GM06990 (cell line): Measurements from ENCODE around the gene CD55.

Source experiments
- DNase-seq: peaks from one replicate; pipeline ENCODE4 v3.0.0-alpha.2; 2011; ENCODE audit not compliant: insufficient read length; ENCODE audit errors: extremely low read depth
- H3K27me3 ChIP-seq: replicated peaks from 2 replicates; pipeline ENCODE4 v1.6.0; 2011; ENCODE audit warnings: low read length; ENCODE audit not compliant: control insufficient read depth, insufficient read depth
- H3K36me3 ChIP-seq: 2 replicates; pipeline ENCODE4 v1.5.1; 2011; ENCODE audit warnings: low read length; ENCODE audit not compliant: control insufficient read depth, insufficient read depth
- H3K4me3 ChIP-seq: replicated peaks from 2 replicates; pipeline ENCODE4 v1.5.1; 2011; ENCODE audit warnings: low read depth, mild to moderate bottlenecking, control low read depth, low read length
- CTCF ChIP-seq: IDR thresholded peaks from 2 replicates; pipeline ENCODE4 v1.5.1; 2011; ENCODE audit warnings: low read length, control low read depth, mild to moderate bottlenecking, inconsistent platforms; ENCODE audit not compliant: insufficient read depth, poor library complexity, severe bottlenecking

The CD55 gene

GRCh38 chr1:207280706-207281105 lies 40.8 kb upstream of the CD55 start:
- H3K27me3 ChIP-seq: no peaks in the 10 kb centered on the region
- no peak for TF ChIP-seq CTCF
- no peak for DNase-seq
- no peaks in the 10 kb centered on the region for H3K36me3 ChIP-seq
- H3K4me3 ChIP-seq: no peak overlapping the region

DNA sequence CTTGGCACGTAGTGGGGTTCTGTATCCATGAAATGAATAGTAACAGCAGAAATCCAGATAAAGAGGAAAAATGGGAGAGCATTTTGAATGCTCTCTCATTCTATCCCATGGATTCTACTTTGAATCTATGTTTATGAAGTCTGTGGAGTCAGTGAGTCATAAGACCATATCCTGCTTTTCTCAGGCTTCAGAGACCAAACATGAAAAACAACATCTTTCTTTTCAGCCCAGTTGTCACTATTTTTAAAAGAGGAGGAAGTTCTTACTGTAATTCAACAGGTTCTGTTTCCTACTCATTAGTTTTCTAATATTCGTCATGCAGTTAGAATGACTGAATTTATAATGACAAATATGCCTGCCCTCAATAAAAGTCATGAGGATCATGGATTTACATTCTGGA lies 39.4 kb upstream of the CD55 start:
- Histone ChIP-seq H3K36me3 (no peaks in the 10 kb centered on the region), H3K4me3 (no peak overlapping the region), H3K27me3 (no peaks in the 10 kb centered on the region)
- no peak for TF ChIP-seq CTCF
- DNase-seq: no peak

- no peak for DNase-seq
- Histone ChIP-seq H3K27me3 (no peaks in the 10 kb centered on the region), H3K36me3 (no peaks in the 10 kb centered on the region), H3K4me3 (no peak overlapping the region)
- TF ChIP-seq CTCF: no peak
Measured at GRCh38 chr1:207282496-207283380, 38.7 kb upstream of the CD55 start.

DNA sequence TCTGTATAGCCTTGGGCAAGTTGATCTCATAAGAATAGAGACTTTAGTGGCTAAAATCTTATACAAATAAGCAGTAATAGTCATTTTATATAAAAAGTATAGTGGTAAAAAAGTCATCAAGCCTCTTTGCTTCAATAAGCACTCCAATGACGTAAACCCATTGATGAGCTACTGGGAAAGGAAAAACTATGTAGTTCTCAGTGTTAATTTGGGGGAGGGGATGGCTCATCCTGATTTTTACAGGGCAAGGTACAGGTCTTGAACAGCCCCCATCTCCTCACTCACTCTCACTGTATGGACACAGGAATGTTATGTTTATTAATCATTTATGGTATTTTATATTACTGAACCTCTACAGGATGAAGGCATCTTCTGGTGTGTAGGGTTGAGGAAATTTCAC lies 38.1 kb upstream of the CD55 start:
- Histone ChIP-seq H3K36me3 (no peaks in the 10 kb centered on the region), H3K27me3 (no peaks in the 10 kb centered on the region), H3K4me3 (no peak overlapping the region)
- TF ChIP-seq CTCF: no peak
- DNase-seq: no peak

- no peaks in the 10 kb centered on the region for H3K27me3 ChIP-seq
- H3K36me3 ChIP-seq: no peaks in the 10 kb centered on the region
- no peak for TF ChIP-seq CTCF
- no peak for DNase-seq
- no peak overlapping the region for H3K4me3 ChIP-seq
Measured at GRCh38 chr1:207284209-207284897, 37.1 kb upstream of the CD55 start.
